Bone marrow (tissue), 2 donors: Measurements from ENCODE around the gene OR51L1.

Experiments
- DNase-seq, 2 donors: peaks; one replicate each; lab custom pipeline; 2025; lab: John Stamatoyannopoulos, UW

Gene OR51L1

DNA sequence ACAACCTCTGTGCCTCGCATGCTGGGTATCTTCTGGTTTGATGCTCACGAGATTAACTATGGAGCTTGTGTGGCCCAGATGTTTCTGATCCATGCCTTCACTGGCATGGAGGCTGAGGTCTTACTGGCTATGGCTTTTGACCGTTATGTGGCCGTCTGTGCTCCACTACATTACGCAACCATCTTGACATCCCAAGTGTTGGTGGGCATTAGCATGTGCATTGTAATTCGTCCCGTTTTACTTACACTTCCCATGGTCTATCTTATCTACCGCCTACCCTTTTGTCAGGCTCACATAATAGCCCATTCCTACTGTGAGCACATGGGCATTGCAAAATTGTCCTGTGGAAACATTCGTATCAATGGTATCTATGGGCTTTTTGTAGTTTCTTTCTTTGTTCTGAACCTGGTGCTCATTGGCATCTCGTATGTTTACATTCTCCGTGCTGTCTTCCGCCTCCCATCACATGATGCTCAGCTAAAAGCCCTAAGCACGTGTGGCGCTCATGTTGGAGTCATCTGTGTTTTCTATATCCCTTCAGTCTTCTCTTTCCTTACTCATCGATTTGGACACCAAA is 52.2 kb downstream of the OR51L1 start:
- no peak for DNase-seq
